HFF-Myc (cell line): ENCODE data around the gene EFEMP2.

Source experiments
- DNase-seq: peaks from one replicate; pipeline ENCODE4 v3.0.0-alpha.2; 2011; ENCODE audit warnings: low read depth; ENCODE audit errors: extremely low read depth
- H3K4me3 ChIP-seq: replicated peaks from 2 replicates; pipeline ENCODE4 v1.5.1; 2011; ENCODE audit warnings: low read depth, mild to moderate bottlenecking, control low read depth, low read length
- TF ChIP-seq, protein P1 (sequence below): IDR thresholded peaks from 2 replicates; pipeline ENCODE4 v1.5.1; 2012; ENCODE audit warnings: mild to moderate bottlenecking, low read depth, low read length, control low read depth; ENCODE audit errors: missing control alignments

The EFEMP2 gene

DNA sequence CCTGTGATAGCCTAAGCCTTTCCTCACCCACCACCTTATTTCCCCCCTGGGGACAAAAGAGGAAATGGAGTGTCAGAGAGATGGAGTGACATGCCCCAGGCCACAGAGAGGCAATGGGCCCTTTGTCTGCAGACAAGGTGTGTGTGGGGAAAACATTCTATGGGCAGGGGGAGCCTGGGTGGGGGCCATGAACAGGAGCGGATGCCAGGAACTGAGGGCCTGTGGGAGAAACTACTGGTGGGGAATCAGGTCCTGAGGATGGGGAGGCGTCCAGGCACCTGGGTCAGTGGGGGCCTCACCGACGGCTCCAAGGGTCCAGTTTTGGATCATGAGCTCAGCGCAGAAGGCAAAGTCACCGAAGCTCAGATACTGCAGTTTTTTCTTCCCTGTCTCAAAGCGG is 12.6 kb upstream of the EFEMP2 start:
- no peak overlapping the region for H3K4me3 ChIP-seq
- no peak for DNase-seq
- TF ChIP-seq, protein P1, sequence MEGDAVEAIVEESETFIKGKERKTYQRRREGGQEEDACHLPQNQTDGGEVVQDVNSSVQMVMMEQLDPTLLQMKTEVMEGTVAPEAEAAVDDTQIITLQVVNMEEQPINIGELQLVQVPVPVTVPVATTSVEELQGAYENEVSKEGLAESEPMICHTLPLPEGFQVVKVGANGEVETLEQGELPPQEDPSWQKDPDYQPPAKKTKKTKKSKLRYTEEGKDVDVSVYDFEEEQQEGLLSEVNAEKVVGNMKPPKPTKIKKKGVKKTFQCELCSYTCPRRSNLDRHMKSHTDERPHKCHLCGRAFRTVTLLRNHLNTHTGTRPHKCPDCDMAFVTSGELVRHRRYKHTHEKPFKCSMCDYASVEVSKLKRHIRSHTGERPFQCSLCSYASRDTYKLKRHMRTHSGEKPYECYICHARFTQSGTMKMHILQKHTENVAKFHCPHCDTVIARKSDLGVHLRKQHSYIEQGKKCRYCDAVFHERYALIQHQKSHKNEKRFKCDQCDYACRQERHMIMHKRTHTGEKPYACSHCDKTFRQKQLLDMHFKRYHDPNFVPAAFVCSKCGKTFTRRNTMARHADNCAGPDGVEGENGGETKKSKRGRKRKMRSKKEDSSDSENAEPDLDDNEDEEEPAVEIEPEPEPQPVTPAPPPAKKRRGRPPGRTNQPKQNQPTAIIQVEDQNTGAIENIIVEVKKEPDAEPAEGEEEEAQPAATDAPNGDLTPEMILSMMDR: no peak

DNA sequence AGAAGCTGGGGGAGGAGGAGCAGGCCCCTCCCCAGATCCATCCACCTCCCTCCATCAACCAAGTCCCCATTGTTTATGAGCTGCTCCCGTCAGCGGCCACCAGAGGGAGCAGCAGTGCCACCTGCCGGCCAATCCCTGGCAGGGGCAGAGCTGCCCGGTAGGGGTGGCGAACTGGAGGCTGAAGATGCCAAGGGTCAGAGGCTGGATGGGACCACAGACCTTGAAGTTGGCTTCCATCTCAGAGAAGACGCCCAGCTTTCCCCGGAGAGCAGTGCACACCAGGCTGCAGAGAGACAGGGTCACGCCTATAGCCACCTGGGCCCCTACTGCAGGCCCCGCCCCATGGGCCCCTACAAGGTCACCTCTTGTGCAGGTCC is 12.1 kb upstream of the EFEMP2 start:
- DNase-seq: no peak
- no peak overlapping the region for H3K4me3 ChIP-seq
- TF ChIP-seq, protein P1: peak; percentile 100

DNA sequence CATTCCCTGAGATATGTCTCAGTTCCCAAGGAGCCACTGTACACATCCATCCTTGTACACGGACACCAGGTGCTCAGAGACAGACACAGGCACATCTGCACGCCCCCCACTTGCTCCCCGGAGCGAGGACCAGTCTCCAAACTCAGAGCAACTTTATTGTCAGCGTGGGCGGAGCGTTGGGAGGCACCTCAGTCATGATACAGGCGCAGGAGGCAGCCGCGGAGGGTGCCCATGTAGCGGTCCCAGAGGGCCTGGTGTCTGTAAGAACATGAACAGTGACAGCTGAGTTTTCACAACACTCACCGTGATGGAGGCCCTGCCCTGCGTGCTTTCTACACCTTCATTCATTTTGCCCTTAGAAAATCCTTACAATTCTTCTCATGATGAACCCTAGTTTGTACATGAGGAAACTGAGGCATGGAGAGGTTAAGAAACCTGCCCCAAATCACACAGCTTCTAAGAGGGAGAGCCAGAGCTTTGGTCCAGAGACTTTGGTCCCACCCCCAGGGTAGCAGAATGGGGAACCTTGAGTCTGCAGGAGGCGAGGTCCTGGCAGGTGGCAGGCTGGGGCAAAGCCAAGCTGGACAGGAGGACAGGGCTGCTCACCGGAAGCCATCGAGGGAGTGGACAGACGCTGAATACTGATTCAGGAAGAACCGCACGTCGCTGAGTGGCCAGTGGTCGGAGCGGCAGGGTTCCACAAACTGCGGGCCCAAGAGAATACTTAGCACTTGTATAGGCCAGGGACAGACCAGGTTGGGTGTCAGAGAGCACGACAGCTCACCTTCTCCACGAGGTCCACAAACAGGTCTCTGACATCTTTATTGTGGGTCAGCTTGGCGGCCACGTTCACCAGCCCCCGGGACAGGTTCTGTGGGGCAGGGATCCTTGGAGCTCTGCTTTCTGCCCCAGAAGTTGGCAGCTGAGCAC is 11.5 kb upstream of the EFEMP2 start:
- TF ChIP-seq, protein P1: no peak
- no peak for DNase-seq

DNA sequence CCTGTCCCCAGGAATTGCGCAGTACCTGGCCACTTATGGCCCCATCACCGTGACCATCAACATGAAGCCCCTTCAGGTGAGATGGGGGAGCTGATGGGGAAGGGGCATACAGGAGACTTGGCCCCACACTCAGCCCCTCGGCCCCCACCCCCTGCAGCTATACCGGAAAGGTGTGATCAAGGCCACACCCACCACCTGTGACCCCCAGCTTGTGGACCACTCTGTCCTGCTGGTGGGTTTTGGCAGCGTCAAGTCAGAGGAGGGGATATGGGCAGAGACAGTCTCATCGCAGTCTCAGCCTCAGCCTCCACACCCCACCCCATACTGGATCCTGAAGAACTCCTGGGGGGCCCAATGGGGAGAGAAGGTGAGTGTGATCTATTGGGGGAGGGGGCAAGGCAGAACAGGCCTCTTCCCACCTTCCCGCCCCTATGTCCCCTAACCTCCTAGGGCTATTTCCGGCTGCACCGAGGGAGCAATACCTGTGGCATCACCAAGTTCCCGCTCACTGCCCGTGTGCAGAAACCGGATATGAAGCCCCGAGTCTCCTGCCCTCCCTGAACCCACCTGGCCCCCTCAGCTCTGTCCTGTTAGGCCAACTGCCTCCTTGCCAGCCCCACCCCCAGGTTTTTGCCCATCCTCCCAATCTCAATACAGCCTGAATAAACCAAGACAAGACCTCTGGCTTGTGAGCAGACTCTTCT is 10.6 kb upstream of the EFEMP2 start:
- no peak for DNase-seq
- TF ChIP-seq, protein P1: no peak
- H3K4me3 ChIP-seq: no peak overlapping the region

More for the DNA sequence above, 11.5 kb upstream of the EFEMP2 start:
- no peak overlapping the region for H3K4me3 ChIP-seq

DNA sequence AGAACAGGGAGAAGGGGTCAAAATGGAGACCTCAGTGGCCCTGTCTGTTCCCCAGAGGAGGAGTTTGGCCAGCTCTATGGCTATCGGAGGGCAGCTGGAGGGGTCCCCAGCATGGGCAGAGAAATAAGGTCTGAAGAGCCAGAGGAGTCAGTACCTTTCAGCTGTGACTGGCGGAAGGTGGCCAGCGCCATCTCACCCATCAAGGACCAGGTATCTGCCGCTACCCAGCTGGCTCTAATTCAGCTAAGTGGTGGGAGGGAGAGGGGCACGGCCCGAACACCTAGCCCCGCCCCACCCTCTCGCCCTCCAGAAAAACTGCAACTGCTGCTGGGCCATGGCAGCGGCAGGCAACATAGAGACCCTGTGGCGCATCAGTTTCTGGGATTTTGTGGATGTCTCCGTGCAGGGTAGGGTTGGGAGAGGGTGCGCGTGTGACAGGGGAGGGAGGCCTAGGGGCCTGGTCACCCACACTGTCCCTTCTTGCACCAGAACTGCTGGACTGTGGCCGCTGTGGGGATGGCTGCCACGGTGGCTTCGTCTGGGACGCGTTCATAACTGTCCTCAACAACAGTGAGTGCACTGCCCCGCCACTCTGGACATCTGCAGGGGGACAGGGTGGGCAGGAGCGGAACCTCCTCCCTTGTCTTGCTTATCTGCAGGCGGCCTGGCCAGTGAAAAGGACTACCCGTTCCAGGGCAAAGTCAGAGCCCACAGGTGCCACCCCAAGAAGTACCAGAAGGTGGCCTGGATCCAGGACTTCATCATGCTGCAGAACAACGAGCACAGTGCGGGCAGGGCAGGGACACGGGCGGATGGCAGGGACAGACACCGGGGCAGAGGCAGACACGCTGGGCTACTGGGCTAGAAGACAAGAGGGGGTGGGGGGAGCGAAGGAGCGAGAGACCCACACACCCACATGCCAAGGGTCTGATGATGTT is 9.8 kb upstream of the EFEMP2 start:
- DNase-seq: no peak

More for the DNA sequence above, 9.8 kb upstream of the EFEMP2 start:
- H3K4me3 ChIP-seq: no peak overlapping the region
- TF ChIP-seq, protein P1: no peak
